GM12875 (cell line): Measurements from ENCODE around the gene ACTN4.

Experiments
- H3K4me3 ChIP-seq: one replicate; pipeline ENCODE4 v1.5.1; 2011; ENCODE audit warnings: low read depth, low read length, control low read depth
- TF ChIP-seq, protein P1 (sequence below): IDR thresholded peaks from 2 replicates; pipeline ENCODE4 v1.5.1; 2011; ENCODE audit warnings: low read depth, mild to moderate bottlenecking, control low read depth, inconsistent platforms, low read length, moderate library complexity, borderline replicate concordance; ENCODE audit not compliant: insufficient read depth

The ACTN4 gene

DNA sequence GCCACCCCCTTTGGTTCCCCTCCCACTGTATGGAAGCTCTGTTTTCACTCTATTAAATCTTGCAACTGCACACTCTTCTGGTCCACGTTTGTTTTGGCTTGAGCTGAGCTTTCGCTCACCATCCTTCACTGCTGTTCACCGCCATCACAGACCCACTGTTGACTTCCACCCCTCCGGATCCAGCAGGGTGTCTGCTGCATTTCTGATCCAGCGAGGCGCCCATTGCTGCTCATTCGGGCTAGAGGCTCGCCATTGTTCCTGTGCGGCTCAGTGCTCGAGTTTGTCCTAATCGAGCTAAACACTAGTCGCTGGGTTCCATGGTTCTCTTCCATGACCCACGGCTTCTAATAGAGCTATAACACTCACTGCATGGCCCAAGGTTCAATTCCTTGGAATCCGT, 42.7 kb downstream of the ACTN4 start:
- TF ChIP-seq, protein P1, sequence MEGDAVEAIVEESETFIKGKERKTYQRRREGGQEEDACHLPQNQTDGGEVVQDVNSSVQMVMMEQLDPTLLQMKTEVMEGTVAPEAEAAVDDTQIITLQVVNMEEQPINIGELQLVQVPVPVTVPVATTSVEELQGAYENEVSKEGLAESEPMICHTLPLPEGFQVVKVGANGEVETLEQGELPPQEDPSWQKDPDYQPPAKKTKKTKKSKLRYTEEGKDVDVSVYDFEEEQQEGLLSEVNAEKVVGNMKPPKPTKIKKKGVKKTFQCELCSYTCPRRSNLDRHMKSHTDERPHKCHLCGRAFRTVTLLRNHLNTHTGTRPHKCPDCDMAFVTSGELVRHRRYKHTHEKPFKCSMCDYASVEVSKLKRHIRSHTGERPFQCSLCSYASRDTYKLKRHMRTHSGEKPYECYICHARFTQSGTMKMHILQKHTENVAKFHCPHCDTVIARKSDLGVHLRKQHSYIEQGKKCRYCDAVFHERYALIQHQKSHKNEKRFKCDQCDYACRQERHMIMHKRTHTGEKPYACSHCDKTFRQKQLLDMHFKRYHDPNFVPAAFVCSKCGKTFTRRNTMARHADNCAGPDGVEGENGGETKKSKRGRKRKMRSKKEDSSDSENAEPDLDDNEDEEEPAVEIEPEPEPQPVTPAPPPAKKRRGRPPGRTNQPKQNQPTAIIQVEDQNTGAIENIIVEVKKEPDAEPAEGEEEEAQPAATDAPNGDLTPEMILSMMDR = no peak

DNA sequence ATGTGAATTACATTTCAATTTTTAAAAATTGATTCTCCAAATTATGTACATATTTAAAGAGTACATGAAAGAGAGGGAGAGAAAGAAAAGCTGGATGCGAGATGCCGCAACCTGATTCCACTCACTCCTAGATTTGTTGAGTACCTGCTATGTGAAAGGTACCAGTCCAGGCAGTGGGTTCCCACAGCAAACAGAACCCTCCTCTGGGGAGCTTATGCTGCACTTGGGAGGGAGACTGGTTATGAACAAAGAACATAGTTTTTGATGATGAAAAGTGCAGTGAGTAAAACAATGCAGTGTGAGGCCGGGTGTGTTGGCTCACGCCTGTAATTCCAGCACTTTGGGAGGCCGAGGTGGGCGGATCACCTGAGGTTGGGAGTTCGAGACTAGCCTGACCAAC, 43.4 kb downstream of the ACTN4 start:
- no peak overlapping the region for H3K4me3 ChIP-seq
- TF ChIP-seq, protein P1 = no peak

More for the DNA sequence above, 42.7 kb downstream of the ACTN4 start:
- no peak overlapping the region for H3K4me3 ChIP-seq

DNA sequence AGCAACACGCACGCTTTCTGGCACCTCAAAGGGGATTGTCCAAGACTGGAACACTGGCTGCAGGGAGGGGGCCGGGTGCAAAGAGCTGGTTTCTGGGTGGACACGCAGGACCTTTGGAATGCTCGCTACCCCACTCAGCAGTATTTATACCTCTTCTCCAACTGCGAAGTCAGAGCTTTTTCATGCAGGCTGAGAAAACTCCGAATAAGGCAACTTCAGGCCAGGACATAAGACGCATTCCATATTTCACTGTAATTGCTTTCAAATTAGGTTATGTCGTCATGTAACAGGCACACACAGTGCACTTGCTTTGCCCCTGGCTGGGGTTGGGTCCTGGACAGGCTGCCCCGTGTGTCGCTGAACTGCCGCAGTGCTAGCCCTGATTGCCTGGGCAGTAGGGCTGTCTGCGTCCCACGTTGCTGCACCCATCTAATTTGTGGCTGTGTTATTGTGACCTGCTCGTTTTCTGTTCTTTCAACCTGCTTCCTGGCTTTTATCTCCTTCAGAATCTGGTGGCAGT, 44.5 kb downstream of the ACTN4 start:
- TF ChIP-seq, protein P1 = no peak
- H3K4me3 ChIP-seq = no peak overlapping the region

DNA sequence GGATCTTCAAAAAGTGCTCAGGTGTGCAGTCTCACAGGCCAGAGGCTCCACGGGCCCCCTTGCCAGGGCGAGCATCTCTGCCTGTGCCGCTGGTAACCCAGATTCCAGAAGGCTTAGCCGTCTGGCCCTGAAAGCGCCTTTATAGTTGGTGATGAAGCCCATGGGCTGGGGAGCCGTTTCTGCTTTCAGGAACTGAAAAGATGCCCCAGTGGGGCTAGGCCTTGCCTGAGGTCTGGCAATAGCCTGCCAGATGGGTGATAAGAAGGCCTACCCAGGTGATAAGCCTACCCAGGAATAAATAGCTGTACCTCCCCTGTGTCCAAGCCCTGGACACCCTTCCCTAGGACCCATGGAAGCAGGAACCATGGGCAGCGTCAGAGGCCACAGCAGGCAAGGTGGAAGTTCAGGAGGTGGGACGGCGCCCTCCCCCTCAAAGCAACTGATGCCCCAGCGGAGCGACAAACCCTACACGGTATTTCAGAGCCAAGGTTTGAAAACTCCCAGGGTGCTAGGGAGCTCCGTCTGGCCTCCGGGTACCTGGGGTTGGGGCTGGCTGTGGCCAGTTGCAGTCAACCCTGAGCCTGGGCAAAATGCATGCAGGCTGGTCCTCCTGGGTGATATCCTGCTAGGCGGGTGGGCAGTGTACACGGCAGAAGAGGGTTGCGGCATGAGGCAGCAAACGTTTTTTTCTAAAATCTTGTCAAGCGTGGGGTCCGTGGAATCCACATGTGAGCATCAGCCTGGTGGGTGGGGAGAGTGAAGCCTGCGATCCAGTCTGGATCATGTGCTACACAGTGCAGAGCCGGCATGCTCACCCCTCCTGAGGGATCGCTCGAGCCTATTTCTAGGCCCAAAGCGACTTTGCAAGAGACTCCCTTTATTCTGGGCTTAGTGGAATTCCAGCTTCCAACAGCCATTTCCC, 45.3 kb downstream of the ACTN4 start:
- TF ChIP-seq, protein P1 = no peak
- H3K4me3 ChIP-seq = no peak overlapping the region

DNA sequence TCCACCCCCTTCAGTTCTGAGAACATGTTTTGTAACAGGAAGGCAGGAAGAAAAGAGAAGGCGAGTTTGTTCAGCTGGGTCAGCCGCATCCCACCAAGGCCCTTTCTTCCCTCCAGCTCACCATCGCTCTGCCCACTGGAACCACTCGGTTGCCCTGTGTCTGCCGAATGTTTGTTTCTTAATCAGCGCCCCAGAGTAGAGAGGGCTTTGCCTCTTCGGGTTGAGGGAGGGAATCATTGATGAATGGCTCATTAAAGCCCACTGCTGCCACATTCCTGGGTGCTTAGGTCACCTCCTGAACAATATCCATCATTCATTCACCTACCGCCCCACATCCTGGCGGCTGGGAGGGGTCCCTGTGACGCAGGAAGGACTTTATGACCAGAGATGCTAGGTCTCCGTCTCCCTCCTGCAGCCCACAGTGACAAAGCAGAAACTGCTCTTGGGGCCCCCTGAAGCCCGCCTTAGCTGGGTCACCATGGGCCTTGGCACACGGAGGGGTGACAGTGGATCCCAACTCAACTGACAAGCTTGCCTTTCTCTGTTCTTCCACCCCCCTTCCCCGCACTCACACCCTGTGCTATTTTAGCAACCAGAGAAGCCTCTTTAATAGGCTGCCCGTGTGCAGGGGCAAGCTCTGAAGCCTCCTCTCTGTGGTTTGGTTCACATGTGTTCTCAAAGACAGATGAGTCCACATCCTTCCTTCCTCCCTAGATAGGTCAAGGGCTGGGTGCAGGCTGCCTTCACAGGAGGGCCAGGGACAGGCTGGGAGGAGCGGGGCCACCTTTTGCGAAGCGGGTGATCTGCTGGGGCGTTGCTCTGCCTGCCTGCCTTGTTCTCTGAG, 46.2 kb downstream of the ACTN4 start:
- TF ChIP-seq, protein P1 = no peak
- H3K4me3 ChIP-seq = peak overlapping the region; percentile 8

DNA sequence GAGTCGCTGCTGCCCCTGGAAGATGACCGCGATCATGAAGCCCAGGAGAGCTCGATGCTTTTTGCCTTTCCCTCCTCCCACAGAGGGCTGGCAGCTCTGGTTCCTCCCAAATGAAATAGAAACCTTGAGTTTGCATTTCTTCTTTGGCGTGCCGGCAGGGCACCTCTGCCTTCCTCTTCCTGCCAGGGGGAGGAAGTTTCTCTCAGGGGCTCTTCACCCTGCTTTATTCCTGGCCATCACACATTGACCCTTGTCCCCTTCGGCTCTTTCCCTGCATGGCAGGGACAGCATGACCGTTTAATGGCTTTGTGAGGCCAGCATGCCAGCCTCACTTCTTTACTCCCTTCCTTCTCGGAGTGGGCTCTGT, 47.9 kb downstream of the ACTN4 start:
- TF ChIP-seq, protein P1 = no peak
- no peak overlapping the region for H3K4me3 ChIP-seq
